Panc1 (cell line): ENCODE data around the gene INSYN2B. TPM values are rescaled to one million over a fixed set of nuclear protein-coding genes. Genes with fewer than 3 reads are reported as not detected.

Experiments used
- ATAC-seq: fragments of 200-7000 bp; cut with Tn5 transposase; 2 replicates; pipeline ENCODE4 v1.9.1; 2020; ENCODE audit warnings: mild to moderate bottlenecking, moderate library complexity
- BruUV-seq: library from RNA; stranded (reverse); fragments of 400-500 nt; replicated peaks from 2 replicates; lab custom pipeline; 2021; lab: Mats Ljungman, UMichigan
- CTCF ChIA-PET: fragments of 300-600 bp; sonication (Branson Sonifier 250); formaldehyde crosslinking; loops from one replicate; lab custom pipeline; 2022; ENCODE audit warnings: antibody characterized with exemption; lab: Charles Lee
- POLR2A ChIA-PET: fragments of 300-600 bp; sonication (Branson Sonifier 250); formaldehyde crosslinking; loops from one replicate; lab custom pipeline; 2022; ENCODE audit warnings: antibody characterized with exemption; lab: Charles Lee
- DNase-seq: peaks from one replicate; pipeline ENCODE4 v3.0.0-alpha.2; 2010; ENCODE audit warnings: low read depth, low spot score
- H3K27ac ChIP-seq: 2 replicates; pipeline ENCODE4 v1.5.1; 2011; ENCODE audit warnings: mild to moderate bottlenecking, low read length, inconsistent platforms
- H3K27me3 ChIP-seq: fragments of 200-500 bp; sonication (Bioruptor generic); 2 replicates; pipeline ENCODE4 v1.6.0; 2014; ENCODE audit warnings: low read length, inconsistent platforms; ENCODE audit not compliant: control insufficient read depth, insufficient read depth
- H3K36me3 ChIP-seq: fragments of 200-500 bp; sonication (Bioruptor generic); 2 replicates; pipeline ENCODE4 v1.5.1; 2014; ENCODE audit warnings: inconsistent platforms, mild to moderate bottlenecking, low read length, moderate library complexity; ENCODE audit not compliant: control insufficient read depth, insufficient read depth
- H3K4me1 ChIP-seq: 2 replicates; pipeline ENCODE4 v1.5.1; 2011; ENCODE audit warnings: inconsistent platforms, mild to moderate bottlenecking, low read length, moderate library complexity; ENCODE audit not compliant: control insufficient read depth, insufficient read depth
- H3K4me3 ChIP-seq, 2 experiments: 2 replicates each; pipeline ENCODE4 v1.5.1; 2011 to 2012; ENCODE audit warnings: low read depth in 2 of 2, low read length in 2 of 2, mild to moderate bottlenecking in 2 of 2, inconsistent platforms in 1 of 2, moderate library complexity in 1 of 2
- H3K9me3 ChIP-seq: fragments of 200-500 bp; sonication (Bioruptor generic); 2 replicates; pipeline ENCODE4 v1.5.1; 2014; ENCODE audit warnings: low read depth, mild to moderate bottlenecking, inconsistent platforms, low read length, moderate library complexity; ENCODE audit not compliant: control insufficient read depth, insufficient read depth
- CTCF ChIP-seq: fragments of 450-650 bp; IDR thresholded peaks from 2 replicates; pipeline ENCODE4 v1.5.1; 2017; ENCODE audit warnings: mild to moderate bottlenecking
- POLR2AphosphoS5 ChIP-seq: IDR thresholded peaks from 2 replicates; pipeline ENCODE4 v1.6.1; 2012; ENCODE audit warnings: mild to moderate bottlenecking, low read depth, low read length, moderate library complexity
- REST ChIP-seq, 2 experiments: IDR thresholded peaks; 2 replicates each; pipeline ENCODE4 v1.6.1; 2011 to 2012; ENCODE audit warnings: low read depth in 2 of 2, control low read depth in 1 of 2, low read length in 1 of 2, mild to moderate bottlenecking in 1 of 2, moderate library complexity in 1 of 2; ENCODE audit not compliant: insufficient read depth in 1 of 2
- SIN3A ChIP-seq: IDR thresholded peaks from 2 replicates; pipeline ENCODE4 v1.6.1; 2012; ENCODE audit warnings: low read depth, mild to moderate bottlenecking, low read length, moderate library complexity, borderline replicate concordance; ENCODE audit not compliant: insufficient read depth
- TCF7L2 ChIP-seq: IDR thresholded peaks from 2 replicates; pipeline ENCODE4 v1.6.1; 2011; ENCODE audit warnings: mild to moderate bottlenecking, low read depth, low read length, inconsistent platforms
- in situ Hi-C: cut with HindIII; loops from 2 replicates; pipeline ENCODE4 v1.10.0; 2016; ENCODE audit warnings: low sequenced_read_pairs, low pct_unique_long_range_greater_than_20kb
- intact Hi-C: fragments of 100-400 bp; cut with micrococcal nuclease; formaldehyde crosslinking; loops from one replicate; pipeline ENCODE4 v1.10.0; 2022; ENCODE audit not compliant: unreplicated experiment
- total RNA-seq: library from RNA; stranded (reverse); gene quantifications from one replicate; pipeline ENCODE4 v1.2.1, GENCODE V29; 2021; ENCODE audit not compliant: unreplicated experiment

INSYN2B gene
- total RNA-seq, 1 experiment from 2014 or later, result 0.28 TPM

- H3K9me3 ChIP-seq, result no peaks in the 10 kb centered on the region
- no peaks in the 10 kb centered on the region for H3K36me3 ChIP-seq
- H3K27ac ChIP-seq, result no peak overlapping the region
- TF ChIP-seq REST (IDR thresholded peaks at IDR 0.05; ENCODE audit: insufficient read depth in 1 of 2, low read depth in 2 of 2, low read length in 1 of 2) (no peak), TCF7L2 (no peak), POLR2AphosphoS5 (no peak), SIN3A (no peak), CTCF (no peak)
- H3K27me3 ChIP-seq, result no peaks in the 10 kb centered on the region
- in situ Hi-C loops, result no loop called here
- no peak for DNase-seq
- ChIA-PET CTCF (no interaction called here), POLR2A (interaction anchor here (0.7 kb wide), 1 partner anchor 8 kb away, joined by 3 read pairs; no protein-coding TSS in a partner anchor)
- intact Hi-C loops, result no loop called here
- no TSS peak for BruUV-seq
- ATAC-seq, result no peak
- no peaks in the 10 kb centered on the region for H3K4me1 ChIP-seq
- no peak overlapping the region for H3K4me3 ChIP-seq
These were observed 62.1 kb downstream of the INSYN2B start for GRCh38 chr5:169918228-169918627.

GRCh38 chr5:169917500-169917899 lies 62.8 kb downstream of the INSYN2B start:
- POLR2A ChIA-PET, result interaction anchor here (0.7 kb wide), 1 partner anchor 9 kb away, joined by 3 read pairs; no protein-coding TSS in a partner anchor

More at GRCh38 chr5:169917500-169917899, 62.8 kb downstream of the INSYN2B start:
- in situ Hi-C loops, result no loop called here
- Histone ChIP-seq H3K4me3 (no peak overlapping the region), H3K9me3 (no peaks in the 10 kb centered on the region), H3K36me3 (no peaks in the 10 kb centered on the region), H3K27me3 (no peaks in the 10 kb centered on the region), H3K27ac (no peak overlapping the region), H3K4me1 (no peaks in the 10 kb centered on the region)
- intact Hi-C loops, result no loop called here
- no peak for ATAC-seq
- BruUV-seq, result no TSS peak
- TF ChIP-seq CTCF, result no peak
- TF ChIP-seq POLR2AphosphoS5, result no peak
- no peak for TF ChIP-seq TCF7L2
- no peak for TF ChIP-seq REST (IDR thresholded peaks at IDR 0.05; ENCODE audit: insufficient read depth in 1 of 2, low read depth in 2 of 2, low read length in 1 of 2)
- no peak for TF ChIP-seq SIN3A
- CTCF ChIA-PET, result no interaction called here
- no peak for DNase-seq
